Fibroblast of pulmonary artery (primary cell): ENCODE measurements around the gene EPHA3.
A peak's percentile ranks its signal among the peaks of the same experiment; 100 is the strongest.

ENCODE experiments used
- DNase-seq: peaks from one replicate; pipeline ENCODE4 v3.0.0-alpha.2; 2010; ENCODE audit warnings: low read depth
- H3K4me3 ChIP-seq: replicated peaks from 2 replicates; pipeline ENCODE4 v1.5.1; 2011; ENCODE audit warnings: low read depth, mild to moderate bottlenecking, control low read depth, low read length, moderate library complexity
- CTCF ChIP-seq: IDR thresholded peaks from 2 replicates; pipeline ENCODE4 v1.5.1; 2011; ENCODE audit warnings: mild to moderate bottlenecking, control low read depth, low read length, inconsistent platforms; ENCODE audit errors: missing control alignments

The EPHA3 gene

DNA sequence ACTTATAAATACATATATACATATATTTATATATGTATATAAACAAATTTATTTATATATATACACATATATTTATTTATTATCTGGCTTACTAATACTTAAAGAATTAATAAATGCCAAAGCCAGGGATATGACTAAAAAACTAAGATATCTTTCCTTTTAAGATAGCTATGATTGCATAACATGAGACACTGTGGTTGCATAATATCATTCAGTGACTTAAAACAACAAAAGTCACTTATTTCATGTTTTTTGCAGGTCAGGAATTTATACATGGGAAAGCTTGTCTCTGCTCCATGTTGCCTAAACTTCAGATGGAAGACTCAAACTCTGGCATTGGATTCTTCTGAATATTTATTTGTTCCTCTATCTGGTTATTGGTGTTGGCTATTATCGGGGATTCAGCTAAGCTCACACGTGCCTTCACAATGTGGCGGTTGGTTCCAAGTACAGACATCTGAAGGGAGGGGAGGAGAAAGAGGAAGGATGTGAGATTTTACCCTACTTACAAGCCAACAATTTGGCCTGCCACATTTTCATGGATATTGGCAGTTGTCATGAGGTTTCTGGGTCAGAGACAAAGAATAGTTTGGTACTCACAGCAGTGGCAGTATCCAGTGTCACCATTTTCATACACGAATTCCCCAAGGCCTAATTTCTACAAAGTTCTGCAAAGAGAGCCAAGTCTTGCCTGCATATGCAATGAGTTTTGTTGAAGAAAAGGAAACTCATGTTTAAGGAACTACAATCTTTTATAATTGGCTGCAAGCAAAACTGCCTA is 381.6 kb downstream of the EPHA3 start:
- H3K4me3 ChIP-seq, result no peak overlapping the region
- TF ChIP-seq CTCF, result no peak
- peak; percentile 50 for DNase-seq

- no peak overlapping the region for H3K4me3 ChIP-seq
- DNase-seq, result no peak
- no peak for TF ChIP-seq CTCF
These were observed 382.7 kb downstream of the EPHA3 start for GRCh38 chr3:89490129-89490528.

GRCh38 chr3:89494734-89495133 is 387.3 kb downstream of the EPHA3 start:
- DNase-seq, result no peak
- H3K4me3 ChIP-seq, result no peak overlapping the region
- no peak for TF ChIP-seq CTCF

GRCh38 chr3:89503891-89504391 is 396.5 kb downstream of the EPHA3 start:
- DNase-seq, result no peak
- TF ChIP-seq CTCF, result no peak
- no peak overlapping the region for H3K4me3 ChIP-seq

- DNase-seq, result no peak
- no peak for TF ChIP-seq CTCF
- H3K4me3 ChIP-seq, result no peak overlapping the region
These were observed 397.0 kb downstream of the EPHA3 start for GRCh38 chr3:89504432-89504831.

GRCh38 chr3:89506462-89507103 is 399.2 kb downstream of the EPHA3 start:
- H3K4me3 ChIP-seq, result no peak overlapping the region
- DNase-seq, result no peak
- no peak for TF ChIP-seq CTCF
